Measurements from ENCODE around the gene PLEKHN1.

The PLEKHN1 gene

DNA sequence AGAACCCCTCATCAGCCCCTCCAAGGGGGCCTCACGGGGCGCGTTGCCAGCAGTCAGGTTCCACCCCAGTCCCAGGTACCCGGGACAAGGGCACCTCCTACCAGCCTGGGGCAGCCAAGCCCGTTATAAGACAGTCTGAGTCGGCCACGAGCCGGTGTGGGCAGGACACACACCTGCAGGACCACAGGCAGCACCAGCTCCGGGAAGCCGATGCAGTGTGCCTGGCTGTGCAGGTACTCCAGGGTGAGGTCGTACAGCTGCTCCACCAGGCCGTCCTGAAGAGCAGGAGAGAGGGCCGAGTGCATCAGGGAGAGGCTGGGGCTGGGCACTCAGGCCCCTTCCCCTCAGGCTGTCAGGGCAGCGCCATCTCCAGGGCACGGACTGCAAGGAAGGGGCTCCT, 18.3 kb upstream of the PLEKHN1 start:
- H3K36me3 ChIP-seq (ENCODE audit: insufficient read depth, low read depth, low read length) = peaks cover 75% of the 10 kb centered on the region
- no peak overlapping the region for H3K9ac ChIP-seq (ENCODE audit: low read depth, low read length)
- no peak overlapping the region for H3K27ac ChIP-seq (ENCODE audit: low read length)
- no peaks in the 10 kb centered on the region for H3K4me1 ChIP-seq (ENCODE audit: insufficient read depth, low read length)
- no peaks in the 10 kb centered on the region for H3K9me3 ChIP-seq (ENCODE audit: insufficient read depth, low read depth, low read length)
- no peak overlapping the region for H3K4me3 ChIP-seq (ENCODE audit: low read length)
- H3K27me3 ChIP-seq (ENCODE audit: insufficient read depth, low read length) = peaks cover 11% of the 10 kb centered on the region

DNA sequence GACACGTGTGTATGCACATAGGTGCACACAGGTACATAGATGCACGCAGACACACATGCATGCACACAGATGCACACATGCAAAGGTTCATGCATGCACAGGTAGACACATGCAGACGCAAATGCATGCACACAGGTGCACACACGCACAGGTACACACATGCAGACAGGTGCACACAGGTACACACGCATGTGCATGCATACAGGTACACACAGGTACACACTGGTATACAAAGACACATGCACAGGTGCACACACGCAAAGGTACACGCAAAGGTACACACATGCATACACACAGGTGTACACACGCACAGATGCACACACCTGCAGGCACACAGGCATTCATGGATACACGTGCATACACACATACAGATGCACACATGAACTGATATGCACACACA, 16.0 kb upstream of the PLEKHN1 start:
- H3K9ac ChIP-seq (ENCODE audit: low read depth, low read length) = no peak overlapping the region
- no peak overlapping the region for H3K4me3 ChIP-seq (ENCODE audit: low read length)
- H3K27ac ChIP-seq (ENCODE audit: low read length) = no peak overlapping the region
- H3K27me3 ChIP-seq (ENCODE audit: insufficient read depth, low read length) = no peaks in the 10 kb centered on the region
- H3K36me3 ChIP-seq (ENCODE audit: insufficient read depth, low read depth, low read length) = peaks cover 91% of the 10 kb centered on the region
- H3K4me1 ChIP-seq (ENCODE audit: insufficient read depth, low read length) = no peaks in the 10 kb centered on the region
- no peaks in the 10 kb centered on the region for H3K9me3 ChIP-seq (ENCODE audit: insufficient read depth, low read depth, low read length)

DNA sequence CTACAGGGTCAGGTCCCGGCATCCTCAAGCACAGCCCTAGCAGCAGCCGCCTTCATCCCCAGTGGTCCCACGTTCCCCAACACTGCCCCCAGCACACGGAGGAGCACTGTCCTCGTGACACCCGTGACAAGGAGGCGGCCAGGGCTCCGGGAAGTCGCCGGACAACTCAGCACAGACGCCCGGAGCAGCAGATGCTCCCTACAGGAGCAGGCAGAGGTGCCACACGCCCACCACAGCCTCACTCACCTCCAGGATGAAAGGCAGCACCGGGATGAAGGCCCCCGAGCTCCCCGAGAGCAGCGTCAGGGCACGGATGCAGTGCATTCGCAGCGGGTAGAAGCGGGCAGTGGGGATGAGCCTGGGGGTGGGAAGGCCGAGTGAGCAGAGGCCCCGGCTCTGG, 15.4 kb upstream of the PLEKHN1 start:
- Histone ChIP-seq H3K9ac (ENCODE audit: low read depth, low read length) (no peak overlapping the region), H3K36me3 (ENCODE audit: insufficient read depth, low read depth, low read length) (peaks cover 93% of the 10 kb centered on the region), H3K27me3 (ENCODE audit: insufficient read depth, low read length) (no peaks in the 10 kb centered on the region), H3K4me1 (ENCODE audit: insufficient read depth, low read length) (no peaks in the 10 kb centered on the region), H3K4me3 (ENCODE audit: low read length) (no peak overlapping the region), H3K9me3 (ENCODE audit: insufficient read depth, low read depth, low read length) (no peaks in the 10 kb centered on the region), H3K27ac (ENCODE audit: low read length) (no peak overlapping the region)

DNA sequence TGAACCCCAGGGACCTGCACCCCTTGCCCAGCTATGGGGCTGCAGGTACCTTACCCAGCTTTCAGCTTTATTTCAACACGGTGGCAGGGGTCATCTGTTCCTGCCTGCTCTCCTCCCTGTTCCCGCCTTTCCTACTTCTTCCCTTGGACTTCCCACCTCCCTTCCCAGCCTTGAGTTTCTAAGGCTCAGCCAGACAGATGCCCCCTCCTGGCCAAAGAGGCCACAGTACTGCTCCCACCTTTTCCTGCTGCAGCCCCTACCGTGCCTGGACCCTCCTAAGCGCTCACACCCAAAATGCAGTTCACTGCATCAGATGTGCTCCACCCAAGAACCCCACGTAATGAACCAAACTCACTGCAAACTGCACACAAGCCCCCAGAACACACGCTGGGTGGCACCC, 14.9 kb upstream of the PLEKHN1 start:
- no peak overlapping the region for H3K9ac ChIP-seq (ENCODE audit: low read depth, low read length)
- H3K36me3 ChIP-seq (ENCODE audit: insufficient read depth, low read depth, low read length) = peaks cover 93% of the 10 kb centered on the region
- H3K27me3 ChIP-seq (ENCODE audit: insufficient read depth, low read length) = no peaks in the 10 kb centered on the region
- H3K27ac ChIP-seq (ENCODE audit: low read length) = no peak overlapping the region
- no peak overlapping the region for H3K4me3 ChIP-seq (ENCODE audit: low read length)
- H3K4me1 ChIP-seq (ENCODE audit: insufficient read depth, low read length) = no peaks in the 10 kb centered on the region
- H3K9me3 ChIP-seq (ENCODE audit: insufficient read depth, low read depth, low read length) = no peaks in the 10 kb centered on the region

DNA sequence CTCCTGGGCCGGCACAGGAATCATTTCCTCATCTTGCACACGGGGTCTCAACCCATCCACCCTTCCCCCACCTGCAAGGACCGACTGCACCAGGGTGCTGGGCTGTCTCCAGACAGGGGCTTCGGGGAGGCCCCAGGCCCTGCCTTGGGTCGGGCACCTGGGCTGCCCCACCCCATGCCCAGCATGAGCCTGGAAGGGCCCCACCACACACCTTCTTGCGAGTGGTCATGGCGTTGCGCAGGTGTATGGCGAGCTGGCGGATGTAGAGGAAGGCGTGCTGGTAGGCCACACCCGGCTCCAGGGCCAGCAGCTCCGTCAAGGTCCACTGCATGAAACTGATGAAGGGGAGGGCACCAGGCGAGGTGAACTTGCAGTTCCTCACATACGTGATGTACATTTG, 14.1 kb upstream of the PLEKHN1 start:
- Histone ChIP-seq H3K4me1 (ENCODE audit: insufficient read depth, low read length) (no peaks in the 10 kb centered on the region), H3K9me3 (ENCODE audit: insufficient read depth, low read depth, low read length) (no peaks in the 10 kb centered on the region), H3K4me3 (ENCODE audit: low read length) (no peak overlapping the region), H3K27ac (ENCODE audit: low read length) (no peak overlapping the region), H3K9ac (ENCODE audit: low read depth, low read length) (no peak overlapping the region), H3K27me3 (ENCODE audit: insufficient read depth, low read length) (no peaks in the 10 kb centered on the region), H3K36me3 (ENCODE audit: insufficient read depth, low read depth, low read length) (peaks cover 96% of the 10 kb centered on the region)

DNA sequence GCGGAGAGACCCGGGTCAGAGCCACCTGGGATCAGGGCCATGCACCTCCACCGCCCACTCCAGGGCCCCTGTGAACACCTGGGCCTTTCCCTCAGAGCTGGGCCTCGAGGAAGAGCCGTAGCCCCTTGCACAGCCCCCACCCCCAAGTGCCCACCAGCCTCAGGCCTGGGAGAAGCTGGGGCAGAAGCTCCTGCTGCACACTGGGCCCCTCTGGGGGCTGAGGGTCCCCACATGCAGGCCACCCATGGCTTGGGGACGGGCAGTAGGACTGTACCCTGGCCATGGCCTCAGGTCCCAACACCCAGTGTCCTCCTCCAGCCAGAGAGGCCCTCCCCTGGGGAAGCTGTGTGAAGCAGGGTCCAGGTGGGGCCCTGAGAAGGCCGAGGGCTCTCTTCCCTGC, 13.7 kb upstream of the PLEKHN1 start:
- no peaks in the 10 kb centered on the region for H3K9me3 ChIP-seq (ENCODE audit: insufficient read depth, low read depth, low read length)
- peaks cover 92% of the 10 kb centered on the region for H3K36me3 ChIP-seq (ENCODE audit: insufficient read depth, low read depth, low read length)
- H3K27me3 ChIP-seq (ENCODE audit: insufficient read depth, low read length) = no peaks in the 10 kb centered on the region
- no peak overlapping the region for H3K27ac ChIP-seq (ENCODE audit: low read length)
- no peaks in the 10 kb centered on the region for H3K4me1 ChIP-seq (ENCODE audit: insufficient read depth, low read length)
- no peak overlapping the region for H3K4me3 ChIP-seq (ENCODE audit: low read length)
- no peak overlapping the region for H3K9ac ChIP-seq (ENCODE audit: low read depth, low read length)

DNA sequence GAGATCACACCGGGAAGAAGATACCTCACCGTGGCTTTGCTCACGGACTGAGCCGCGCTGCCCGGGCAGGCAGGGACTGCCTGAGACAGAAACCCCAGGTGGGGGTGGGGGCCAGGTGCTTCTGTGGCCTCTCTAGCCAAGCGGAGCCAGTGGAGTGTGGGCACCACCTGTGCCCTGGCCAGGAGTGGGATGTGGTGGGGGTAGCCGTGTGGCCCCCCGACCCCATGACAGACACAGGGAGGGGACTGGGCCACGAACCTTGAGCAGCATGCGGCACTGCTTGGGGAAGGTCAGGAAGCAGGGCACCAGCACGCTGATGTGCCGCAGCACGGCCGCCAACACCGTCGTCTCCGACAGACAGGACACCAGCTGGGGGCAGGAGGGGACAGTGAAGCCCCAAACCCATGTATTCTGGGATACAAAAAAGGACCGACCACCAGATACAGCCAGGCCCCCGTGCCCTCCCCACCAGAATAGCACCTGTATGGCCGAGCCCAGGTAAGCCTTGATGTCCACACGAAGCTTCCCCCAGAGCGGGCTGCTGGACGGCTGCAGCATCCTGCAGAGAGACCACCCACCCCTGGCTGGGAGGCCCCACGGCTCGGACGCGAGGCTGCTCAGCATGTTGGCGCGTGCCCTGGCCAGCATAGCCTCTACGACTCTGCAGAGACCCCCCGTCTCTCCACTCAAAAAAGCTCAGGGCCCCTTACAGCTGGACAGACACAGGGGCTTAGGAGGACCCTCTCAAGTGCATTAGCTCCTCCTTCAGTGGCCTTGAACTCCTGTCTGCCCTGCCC, 12.6 kb upstream of the PLEKHN1 start:
- no peak overlapping the region for H3K4me3 ChIP-seq (ENCODE audit: low read length)
- peaks cover 81% of the 10 kb centered on the region for H3K36me3 ChIP-seq (ENCODE audit: insufficient read depth, low read depth, low read length)
- H3K27ac ChIP-seq (ENCODE audit: low read length) = no peak overlapping the region
- no peaks in the 10 kb centered on the region for H3K27me3 ChIP-seq (ENCODE audit: insufficient read depth, low read length)
- H3K4me1 ChIP-seq (ENCODE audit: insufficient read depth, low read length) = no peaks in the 10 kb centered on the region
- H3K9me3 ChIP-seq (ENCODE audit: insufficient read depth, low read depth, low read length) = no peaks in the 10 kb centered on the region
- no peak overlapping the region for H3K9ac ChIP-seq (ENCODE audit: low read depth, low read length)

DNA sequence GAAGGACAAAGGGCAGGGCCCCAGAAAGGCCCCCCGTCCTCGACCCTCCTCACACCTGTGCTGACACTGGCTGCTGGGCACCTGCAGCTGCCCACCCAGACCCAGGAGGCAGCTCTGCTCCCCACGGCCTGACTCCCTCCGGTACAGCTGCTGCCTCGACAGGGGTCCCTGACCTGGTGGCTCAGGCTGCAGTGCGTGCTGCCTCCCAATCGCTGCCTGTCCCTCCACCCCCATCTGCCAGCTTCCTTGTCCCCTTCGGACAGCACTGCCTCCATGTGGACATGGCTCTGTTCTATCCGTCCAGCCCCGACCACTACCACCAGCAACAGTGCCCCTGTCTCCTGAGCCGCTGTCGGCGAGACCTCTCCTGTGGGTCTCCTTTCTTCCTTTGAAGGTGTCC, 11.4 kb upstream of the PLEKHN1 start:
- Histone ChIP-seq H3K4me3 (ENCODE audit: low read length) (no peak overlapping the region), H3K36me3 (ENCODE audit: insufficient read depth, low read depth, low read length) (peaks cover 70% of the 10 kb centered on the region), H3K27me3 (ENCODE audit: insufficient read depth, low read length) (peaks cover 7% of the 10 kb centered on the region), H3K9me3 (ENCODE audit: insufficient read depth, low read depth, low read length) (no peaks in the 10 kb centered on the region), H3K27ac (ENCODE audit: low read length) (no peak overlapping the region), H3K4me1 (ENCODE audit: insufficient read depth, low read length) (no peaks in the 10 kb centered on the region), H3K9ac (ENCODE audit: low read depth, low read length) (no peak overlapping the region)

DNA sequence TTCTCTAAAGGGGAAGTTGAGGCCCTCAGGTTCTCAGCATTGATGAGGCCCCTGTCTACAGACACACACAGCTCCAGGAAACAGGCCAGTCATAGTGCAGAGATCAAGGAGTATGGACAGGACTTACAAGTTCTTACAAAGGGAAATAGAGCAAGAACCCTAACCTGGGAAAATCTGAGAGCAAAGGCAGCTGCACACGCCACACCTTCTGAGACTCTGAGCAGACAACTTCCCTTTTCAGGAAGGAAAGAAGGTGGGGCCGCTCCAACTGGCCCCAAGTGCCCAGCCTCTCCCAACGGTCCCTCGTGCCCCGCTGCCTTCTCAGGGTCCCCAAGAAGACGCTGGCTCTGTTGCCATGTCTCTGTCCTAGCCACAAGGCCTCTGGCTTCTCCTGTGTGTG, 10.8 kb upstream of the PLEKHN1 start:
- H3K27me3 ChIP-seq (ENCODE audit: insufficient read depth, low read length) = peaks cover 11% of the 10 kb centered on the region
- no peak overlapping the region for H3K9ac ChIP-seq (ENCODE audit: low read depth, low read length)
- H3K4me3 ChIP-seq (ENCODE audit: low read length) = no peak overlapping the region
- H3K4me1 ChIP-seq (ENCODE audit: insufficient read depth, low read length) = no peaks in the 10 kb centered on the region
- H3K36me3 ChIP-seq (ENCODE audit: insufficient read depth, low read depth, low read length) = peaks cover 65% of the 10 kb centered on the region
- H3K9me3 ChIP-seq (ENCODE audit: insufficient read depth, low read depth, low read length) = no peaks in the 10 kb centered on the region
- H3K27ac ChIP-seq (ENCODE audit: low read length) = no peak overlapping the region

DNA sequence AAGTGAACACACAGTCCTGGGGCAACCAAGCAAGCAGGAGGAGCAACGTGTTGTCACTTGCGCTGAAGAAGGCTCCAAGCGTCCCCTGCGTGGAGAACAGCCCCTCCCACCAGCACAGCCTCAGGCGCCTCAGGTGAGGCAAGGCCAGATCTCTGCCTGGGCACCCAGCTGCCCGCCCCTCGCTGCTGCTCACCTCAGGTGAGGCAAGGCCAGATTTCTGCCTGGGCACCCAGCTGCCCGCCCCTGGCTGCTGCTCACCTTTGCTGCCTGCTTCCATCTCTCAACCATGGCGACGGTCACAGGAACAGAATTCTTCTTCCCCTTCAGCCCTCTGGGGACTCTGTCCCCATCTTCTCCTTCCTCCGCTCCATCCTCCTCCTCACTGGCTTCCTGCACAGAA, 9.6 kb upstream of the PLEKHN1 start:
- peaks cover 55% of the 10 kb centered on the region for H3K36me3 ChIP-seq (ENCODE audit: insufficient read depth, low read depth, low read length)
- H3K4me1 ChIP-seq (ENCODE audit: insufficient read depth, low read length) = no peaks in the 10 kb centered on the region
- peaks cover 17% of the 10 kb centered on the region for H3K27me3 ChIP-seq (ENCODE audit: insufficient read depth, low read length)

DNA sequence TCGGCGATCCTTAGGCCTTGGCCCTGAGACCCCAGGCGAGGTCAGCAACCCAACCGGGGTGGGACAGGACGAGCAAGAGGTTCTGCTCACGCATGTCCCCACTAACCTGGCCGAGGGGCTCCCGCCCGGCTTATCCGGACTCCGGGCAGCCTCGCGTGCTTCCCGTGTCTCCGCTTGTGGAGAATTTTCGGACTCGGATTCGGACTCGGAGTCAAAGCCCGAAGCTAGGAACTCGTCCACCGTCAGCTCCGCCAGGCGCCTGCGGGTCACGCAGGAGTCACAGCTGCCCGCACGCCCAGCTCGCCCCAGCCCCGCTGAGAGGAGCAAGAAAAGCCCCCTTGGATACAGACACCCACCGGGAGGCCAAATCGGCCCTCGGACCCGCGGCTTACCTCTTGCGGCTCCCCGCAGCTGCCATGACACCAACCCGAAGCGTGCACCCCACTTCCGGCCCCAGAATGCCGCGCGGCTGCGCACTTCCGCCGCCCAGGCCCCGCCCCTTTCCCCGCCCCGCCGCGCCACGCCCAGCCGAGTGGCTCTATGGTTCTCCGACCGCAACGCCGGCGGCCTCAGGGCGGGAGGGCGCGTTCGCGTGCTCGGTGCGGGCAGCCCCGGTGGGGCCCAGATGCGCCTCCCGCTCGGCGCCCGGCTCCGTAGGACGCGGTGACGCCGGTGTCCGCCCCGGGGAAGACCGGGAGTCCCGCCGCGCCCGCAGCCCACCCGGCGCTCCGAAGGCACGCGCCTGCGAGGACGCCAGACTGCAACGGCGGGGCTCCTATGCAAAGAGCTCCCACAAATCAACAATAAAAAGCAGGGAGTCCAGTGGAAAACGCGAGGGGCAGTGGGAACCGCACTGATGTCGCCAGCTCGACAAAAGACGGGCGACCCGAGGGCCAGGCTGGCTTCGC, 7.2 kb upstream of the PLEKHN1 start, which contains the start of gene NOC2L:
Gene NOC2L, minus strand, starts transcription at position 434 of the 908 bp plus-strand sequence. Its CDS starts 16 bp downstream, at position 418.
- Histone ChIP-seq H3K9ac (ENCODE audit: low read depth, low read length) (peak within 1 kb of the TSS; percentile 93), H3K4me3 (ENCODE audit: low read length) (peak within 1 kb of the TSS; percentile 99), H3K27me3 (ENCODE audit: insufficient read depth, low read length) (peaks cover 19% of the 10 kb centered on the region), H3K36me3 (ENCODE audit: insufficient read depth, low read depth, low read length) (peaks cover 40% of the 10 kb centered on the region), H3K9me3 (ENCODE audit: insufficient read depth, low read depth, low read length) (no peaks in the 10 kb centered on the region), H3K4me1 (ENCODE audit: insufficient read depth, low read length) (no peaks in the 10 kb centered on the region), H3K27ac (ENCODE audit: low read length) (no peak within 1 kb of the TSS)

More for the DNA sequence above, 9.6 kb upstream of the PLEKHN1 start:
- Histone ChIP-seq H3K4me3 (ENCODE audit: low read length) (no peak overlapping the region), H3K9ac (ENCODE audit: low read depth, low read length) (no peak overlapping the region), H3K27ac (ENCODE audit: low read length) (no peak overlapping the region), H3K9me3 (ENCODE audit: insufficient read depth, low read depth, low read length) (no peaks in the 10 kb centered on the region)
